Inflammatory macrophage treated with lipopolysaccharide for 4 hours (primary cell): ENCODE results near the gene RNASE11.
"Not testable (repeated sequence)": the region's sequence is repeated elsewhere in the genome, so short reads cannot be mapped to it uniquely, and the experiment has no call there.

Experiments
- DNase-seq: peaks from one replicate; pipeline ENCODE4 v3.0.0-alpha.2; 2020

The RNASE11 gene

DNA sequence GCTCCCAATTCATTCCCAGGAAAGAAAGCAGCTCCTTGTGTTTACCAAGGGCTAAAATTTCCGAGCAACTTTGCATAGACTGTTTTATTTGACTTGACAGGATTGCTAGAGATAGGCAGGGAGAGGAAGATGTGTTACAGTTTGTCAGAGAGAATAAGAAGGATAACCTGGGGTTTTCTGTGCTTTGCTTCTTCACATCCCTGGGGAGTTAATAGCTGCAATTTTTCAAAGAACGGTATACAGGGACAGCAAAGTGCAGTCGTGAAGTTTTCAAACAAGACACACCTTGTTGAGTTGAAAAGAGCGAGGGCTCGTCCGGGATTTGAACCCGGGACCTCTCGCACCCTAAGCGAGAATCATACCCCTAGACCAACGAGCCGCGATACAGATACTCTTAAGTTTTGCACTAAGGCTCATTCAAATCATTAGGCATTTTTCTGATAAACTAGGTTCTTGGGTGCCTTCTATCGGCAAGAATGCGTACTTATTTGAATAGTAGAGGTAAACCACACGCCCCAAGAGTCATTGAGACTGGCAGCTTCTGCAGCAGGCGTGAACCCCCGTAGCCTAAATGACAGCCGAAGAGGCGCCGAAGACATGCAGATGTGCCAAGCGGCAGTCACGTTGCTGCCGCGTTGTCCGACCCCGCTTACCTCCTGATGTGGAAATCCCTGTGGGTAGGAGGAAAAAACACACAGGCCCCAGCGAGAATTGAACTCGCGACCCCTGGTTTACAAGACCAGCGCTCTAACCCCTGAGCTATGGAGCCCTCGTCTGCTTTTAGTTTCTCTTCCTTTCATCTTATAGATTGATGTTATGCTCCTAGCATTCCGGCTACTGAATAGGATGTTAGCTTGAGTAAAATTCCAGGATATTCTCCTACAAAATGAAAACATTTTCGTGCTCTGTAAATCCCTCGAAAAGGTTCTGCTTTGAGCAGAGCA is 25.6 kb upstream of the RNASE11 start:
- DNase-seq = peak; percentile 90

DNA sequence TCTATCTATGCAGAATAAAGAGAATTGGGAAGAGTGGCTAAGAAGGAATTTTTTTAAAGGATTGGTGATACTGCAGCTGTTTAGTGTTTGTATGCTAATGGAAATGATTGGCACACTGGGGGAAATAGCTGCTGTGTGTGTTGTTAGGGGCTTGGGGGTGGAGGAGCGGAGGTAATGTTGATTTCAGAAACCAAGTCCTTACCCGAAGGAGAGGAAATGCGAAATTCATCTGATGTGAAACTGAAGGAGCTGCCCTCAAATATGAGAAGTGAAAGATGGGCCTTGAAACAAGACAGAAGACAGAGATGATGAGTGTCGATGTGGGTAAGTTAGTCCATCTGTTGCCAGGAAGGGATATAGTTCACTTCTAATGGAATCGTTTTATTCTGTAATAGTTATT is 24.6 kb upstream of the RNASE11 start:
- peak; percentile 85 for DNase-seq

DNA sequence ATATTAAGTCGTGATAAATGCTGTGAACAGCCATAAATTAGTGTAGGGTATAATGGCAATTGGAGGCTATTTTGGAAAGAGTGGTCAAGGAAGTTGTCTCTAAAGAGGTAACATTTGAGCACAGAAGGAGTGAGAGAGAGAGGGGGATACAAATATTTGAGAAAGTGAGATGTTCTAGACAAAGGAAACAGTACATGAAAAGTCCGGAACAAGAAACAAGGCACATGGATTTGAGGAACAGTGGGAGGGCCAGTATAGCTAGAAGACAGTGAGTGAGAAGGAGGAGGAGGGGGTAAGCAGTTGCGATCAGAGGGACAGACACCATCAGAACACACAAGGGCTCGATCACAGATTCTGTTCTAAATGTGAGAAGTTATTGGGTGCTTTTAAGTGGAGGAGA is 23.5 kb upstream of the RNASE11 start:
- DNase-seq = no peak

DNA sequence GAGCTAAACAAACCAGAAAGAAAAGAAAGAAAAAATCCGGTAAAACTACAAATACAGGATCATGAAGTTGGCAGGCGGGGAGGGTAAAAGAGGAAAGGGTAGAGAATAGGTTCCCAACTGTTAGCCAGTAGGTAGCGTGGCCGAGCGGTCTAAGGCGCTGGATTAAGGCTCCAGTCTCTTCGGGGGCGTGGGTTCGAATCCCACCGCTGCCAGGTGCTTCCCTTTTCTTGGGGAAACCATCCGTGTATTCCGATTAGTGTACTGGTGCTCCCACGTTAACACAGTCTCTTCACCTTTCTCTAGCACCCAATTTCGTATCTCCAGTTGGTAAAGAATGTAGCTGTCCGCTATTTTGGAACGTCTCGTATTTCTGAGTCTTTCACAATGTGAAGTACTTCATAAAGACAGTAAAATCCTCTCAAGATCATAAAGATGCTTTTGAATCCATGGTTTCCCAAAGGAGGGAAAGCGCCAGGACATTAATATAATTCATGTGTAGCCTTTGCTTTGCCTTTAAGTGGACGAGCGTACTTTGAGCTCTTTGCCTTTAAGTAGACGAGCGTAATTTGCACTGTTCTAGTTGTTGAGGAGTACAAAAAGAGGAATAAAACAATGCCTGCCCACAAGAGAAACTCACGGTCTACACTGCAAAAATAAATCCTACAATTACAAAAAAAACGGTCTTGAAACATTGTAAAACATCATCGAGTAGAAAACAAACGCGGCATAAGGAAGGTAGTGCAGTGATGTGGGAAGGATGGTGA is 22.4 kb upstream of the RNASE11 start:
- peak; percentile 61 for DNase-seq

DNA sequence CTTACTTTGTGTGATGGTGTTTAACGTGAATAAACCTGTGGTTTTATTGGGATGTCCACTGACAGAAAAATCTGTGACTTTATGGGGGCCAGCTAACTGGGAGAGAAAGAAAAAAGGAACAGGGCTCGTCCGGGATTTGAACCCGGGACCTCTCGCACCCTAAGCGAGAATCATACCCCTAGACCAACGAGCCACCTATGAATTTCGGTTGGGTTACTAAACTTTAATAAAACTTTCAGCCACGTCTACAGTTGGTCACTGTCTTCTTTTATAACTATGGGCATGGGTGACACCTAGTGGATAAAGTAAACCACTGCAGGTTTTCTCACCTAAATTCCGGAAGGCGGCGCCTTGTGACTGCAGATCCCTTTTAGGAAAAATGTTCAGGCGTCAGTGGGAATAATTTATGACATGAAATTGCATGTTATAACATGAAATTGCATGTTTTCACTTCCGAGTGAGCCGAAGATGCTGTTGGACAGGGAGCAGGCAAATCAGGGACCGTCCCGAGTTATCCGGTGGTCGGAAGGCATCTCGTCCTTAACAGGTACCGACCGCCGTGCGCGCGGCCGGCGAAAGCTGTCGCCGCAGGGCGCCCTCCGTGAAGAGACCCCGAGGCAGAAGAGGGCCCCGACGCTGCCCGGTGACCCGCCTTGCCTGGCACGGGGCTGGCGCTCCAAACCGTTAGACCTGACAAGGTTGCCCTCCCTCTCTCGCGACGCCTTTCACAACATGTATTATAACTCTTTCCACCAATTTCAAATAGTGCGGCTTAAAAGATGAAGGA is 21.6 kb upstream of the RNASE11 start:
- DNase-seq = peak; percentile 83

DNA sequence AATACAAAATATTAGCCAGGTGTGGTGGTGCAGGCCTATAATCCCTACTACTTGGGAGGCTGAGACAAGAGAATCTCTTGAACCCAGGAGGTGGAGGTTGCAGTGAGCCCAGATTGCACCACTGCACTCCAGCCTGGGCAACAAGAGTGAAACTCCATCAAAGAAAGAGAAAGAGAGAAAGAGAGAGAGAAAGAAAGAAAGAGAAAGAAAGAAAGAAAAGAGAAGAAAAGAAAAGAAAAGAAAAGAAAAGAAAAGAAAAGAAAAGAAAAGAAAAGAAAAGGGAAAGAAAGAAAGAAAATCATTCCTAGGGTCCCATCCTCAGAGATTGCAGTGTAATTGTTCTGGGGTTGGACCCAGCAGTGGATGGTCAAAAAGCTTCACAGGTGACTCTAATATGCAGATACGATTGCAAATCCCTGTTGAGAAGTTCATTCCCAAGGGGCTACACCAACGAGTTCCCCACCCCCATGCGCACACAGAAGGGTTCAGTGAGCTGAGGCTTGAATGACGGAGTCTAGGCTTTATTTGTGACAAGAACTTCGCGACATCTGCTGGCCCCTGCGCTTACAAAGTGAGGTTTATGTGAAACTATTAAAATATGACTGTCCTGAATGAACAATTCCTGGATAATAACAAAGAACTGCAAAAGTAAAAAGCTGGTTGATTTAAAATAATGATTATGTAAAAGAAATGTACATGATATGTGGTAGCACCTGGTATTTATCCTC is 20.7 kb upstream of the RNASE11 start:
- no peak for DNase-seq

DNA sequence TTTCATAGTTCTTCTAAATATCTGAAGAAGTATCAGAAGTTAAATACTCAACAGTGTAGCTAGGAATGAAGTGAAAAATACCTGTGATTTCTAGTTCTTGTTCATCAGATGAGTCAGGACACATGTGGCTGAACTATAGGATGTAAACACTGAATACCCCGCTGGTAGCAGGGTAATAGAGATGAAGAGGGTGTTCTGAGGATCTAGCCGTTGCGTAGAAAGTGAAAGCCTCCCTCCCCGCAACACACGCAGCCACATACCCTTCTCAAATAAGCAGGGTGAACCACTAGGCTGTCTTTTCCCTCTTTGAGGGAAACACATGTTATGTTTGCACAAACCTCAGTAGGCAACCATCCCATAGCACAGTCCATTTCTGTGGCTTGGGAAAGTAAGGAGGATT is 19.8 kb upstream of the RNASE11 start:
- no peak for DNase-seq

DNA sequence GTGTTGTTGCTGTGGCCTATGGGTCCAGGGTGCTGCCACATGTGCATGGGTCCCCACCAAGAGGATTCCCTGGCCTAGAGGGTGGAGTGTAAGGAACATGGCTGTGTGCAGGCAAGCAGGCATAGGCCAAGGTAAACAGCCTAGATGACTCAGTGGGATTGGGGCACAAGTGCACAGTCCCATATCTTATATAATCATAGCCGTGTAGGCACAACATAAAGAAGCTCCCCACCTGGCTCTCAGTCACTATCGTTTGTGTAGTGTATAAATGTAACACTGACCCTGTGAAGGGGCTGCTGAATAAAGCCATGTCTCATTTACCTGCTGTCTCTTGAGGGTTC is 19.1 kb upstream of the RNASE11 start:
- DNase-seq = no peak

DNA sequence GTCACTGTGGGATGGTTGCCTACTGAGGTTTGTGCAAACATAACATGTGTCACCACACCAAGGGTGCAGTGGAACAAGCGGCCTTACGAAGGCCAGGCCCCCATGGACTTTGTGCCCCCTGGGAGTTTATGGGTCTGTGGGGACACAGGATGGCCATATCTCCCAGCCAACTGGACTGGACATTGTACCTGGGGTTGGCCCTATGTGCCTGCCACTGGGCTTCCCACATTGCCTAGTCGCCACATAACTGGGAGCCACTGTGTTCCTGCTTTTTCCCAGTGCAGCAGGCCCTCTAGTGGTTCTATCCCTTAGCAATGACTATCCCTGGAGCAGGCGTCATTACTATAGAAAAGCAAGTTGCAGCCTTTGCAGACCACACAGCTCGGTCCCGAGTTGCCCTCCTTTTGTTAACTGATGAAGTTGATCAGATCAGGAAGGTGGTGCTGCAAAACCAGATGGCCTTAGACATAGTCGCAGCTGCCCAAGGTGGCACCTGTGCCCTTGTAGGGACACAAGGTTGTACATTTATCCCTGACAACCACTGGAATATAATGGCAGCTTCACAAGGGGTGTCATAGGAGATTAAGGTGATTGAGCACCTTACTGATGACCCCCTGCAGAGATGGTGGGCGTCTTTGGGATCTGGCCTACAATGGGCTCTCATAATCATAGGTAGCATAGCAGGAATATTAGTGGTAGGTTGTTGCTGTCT is 18.5 kb upstream of the RNASE11 start:
- DNase-seq = peak; percentile 53

DNA sequence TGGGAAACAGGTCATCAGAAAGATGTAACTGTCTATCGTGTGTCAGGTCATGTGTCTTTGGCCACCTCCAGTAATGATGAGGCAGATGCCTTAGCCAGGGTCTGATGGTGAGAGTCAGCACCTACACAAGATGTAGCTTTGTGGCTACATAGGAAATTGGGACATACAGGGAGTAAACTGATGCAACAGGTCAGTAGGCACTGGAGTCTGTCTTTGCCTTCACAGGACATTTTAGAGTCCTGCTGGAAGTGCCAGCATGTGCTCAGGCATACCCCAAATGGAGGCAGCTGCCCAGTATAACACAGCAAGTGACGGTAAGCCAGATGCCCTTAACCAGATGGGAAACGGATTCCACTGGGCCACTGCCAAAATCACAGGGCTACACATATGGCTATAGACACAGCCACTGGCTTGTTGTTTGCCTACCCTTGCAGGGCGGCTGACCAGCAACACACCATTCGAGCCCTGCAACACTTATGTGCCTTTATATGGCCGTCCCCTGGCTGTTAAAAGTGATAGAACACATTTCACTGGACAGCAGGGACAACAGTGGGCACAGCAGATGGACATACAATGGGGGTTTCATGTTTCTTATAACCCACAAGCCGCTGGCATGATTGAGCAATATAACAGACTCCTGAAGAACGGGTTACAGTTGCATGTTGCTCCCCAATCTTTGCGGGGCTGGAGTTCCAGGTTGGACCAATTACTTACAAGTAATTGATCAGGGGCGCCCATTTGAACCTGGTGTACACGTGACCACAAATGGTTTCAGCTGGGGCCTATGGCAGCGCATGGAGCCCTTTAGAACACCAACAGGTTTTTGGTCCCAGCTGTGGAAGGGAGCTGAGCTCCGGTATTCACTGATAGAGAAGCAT is 16.3 kb upstream of the RNASE11 start:
- DNase-seq = no peak

DNA sequence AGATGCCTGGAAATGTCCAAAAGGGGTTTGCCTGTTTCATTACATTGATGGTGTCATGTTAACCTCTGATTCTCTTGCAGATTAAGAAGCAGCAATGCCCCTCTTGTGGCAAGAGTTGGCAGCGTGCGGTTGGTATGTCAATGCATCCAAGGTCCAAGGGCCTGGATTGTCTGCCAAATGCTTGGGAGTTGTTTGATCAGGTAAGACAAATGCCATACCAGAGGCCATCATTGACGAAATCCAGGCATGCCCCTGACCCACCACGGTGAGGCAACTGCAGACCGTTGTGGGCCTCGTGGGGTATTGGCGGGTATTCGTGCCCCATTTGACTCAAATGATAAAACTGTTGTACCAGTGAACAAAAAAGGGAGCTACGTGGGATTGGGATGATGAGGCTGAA is 14.8 kb upstream of the RNASE11 start:
- DNase-seq = no peak

DNA sequence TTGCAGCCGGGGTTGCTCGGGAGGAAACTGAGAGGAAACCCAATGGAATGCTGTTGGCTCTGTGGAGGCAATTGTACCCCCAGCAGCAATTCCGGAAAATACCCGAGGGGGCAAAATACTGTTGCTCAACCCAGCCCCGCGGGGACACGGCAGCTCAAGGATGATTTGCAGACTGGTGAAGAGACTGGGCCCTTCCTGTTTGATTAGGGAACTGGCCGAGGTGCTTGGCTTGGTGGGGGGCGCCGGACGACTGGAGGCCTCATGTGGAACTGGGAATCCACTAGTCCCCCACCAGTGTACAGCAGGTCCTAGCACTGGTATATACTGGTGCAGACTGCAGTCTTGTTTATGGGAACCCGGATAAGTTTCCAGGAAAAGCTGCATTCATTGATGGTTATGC is 13.7 kb upstream of the RNASE11 start:
- DNase-seq = no peak

DNA sequence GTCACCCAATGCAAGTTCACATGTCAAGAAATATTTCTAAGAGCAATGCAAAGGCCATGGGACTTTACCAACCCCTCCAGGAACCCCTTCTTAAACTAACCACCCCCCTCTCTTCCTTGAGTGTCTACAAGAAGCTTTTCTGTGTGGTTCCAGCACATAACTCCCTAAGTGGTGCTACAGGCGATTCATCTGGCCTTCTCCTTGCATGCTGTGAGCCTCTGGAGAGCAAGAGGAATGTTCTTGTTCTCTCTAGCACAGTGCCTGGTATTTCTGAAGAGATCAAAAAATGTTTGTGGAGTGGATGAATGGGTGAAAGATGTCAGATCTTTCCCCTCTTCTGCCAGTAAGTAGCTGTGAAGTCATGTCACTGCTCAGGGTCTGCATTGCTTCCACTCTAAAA is 9.3 kb upstream of the RNASE11 start:
- DNase-seq = peak; percentile 14

DNA sequence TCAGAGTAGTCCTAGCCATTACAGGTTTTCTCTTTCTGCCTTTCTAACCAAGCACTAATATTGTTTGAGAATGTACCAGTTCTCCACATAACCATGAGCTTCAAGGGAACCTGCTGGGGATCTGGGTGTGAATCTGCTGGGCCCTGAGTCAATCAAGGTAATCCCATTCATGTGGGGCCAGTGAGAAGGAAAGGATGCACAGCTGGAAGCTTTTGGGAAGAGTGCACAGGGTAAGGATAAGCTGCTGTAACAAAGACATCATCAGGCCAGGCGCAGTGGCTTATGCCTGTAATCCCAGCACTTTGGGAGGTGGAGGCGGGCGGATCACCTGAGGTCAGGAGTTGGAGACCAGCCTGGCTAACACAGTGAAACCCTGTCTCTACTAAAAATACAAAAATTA is 7.9 kb upstream of the RNASE11 start:
- not testable (repeated sequence) for DNase-seq

DNA sequence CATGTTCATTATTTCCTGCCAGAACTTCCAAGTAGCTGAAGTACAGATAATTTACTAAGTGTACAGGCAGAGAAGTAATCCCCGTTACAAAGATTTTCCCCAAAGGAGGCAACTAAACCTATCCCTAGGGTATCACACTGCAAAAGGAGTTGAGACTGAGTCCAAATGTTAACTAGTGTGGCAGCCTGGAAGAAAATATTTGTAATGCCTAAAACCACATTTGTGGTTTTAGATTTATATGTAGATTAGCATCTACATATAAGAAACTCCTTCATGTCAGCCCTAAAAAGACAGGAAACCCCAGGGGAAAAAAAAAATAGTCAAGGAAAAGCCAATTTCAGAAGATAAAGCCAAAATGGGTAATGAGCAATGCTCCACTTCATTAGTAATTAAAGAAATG is 4.8 kb upstream of the RNASE11 start:
- no peak for DNase-seq

DNA sequence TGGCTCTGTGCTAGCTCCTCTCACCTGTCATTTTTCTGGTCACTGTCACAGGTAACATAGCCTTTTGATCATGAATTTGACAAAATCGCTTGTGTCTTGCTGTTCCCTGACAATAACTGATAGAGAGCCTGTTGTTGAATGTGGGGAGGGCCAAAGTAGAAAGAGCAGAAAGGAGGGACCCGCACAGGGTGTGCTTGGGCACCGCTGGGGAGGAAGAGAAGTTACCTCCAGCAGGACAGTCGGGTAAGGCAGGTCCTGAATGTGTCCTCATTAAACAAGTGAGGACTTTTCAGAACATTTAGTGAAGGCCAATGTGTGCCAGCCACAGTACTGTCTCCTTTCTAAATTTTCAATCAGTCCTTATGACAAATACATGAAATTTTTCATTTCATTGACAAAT is 3.4 kb upstream of the RNASE11 start, which contains the start of gene RNASE12:
TSS of gene RNASE12 (minus strand) at position 142 of the 400 bp plus-strand sequence. CDS start 653 bp downstream, outside the sequence.
- DNase-seq = no peak

DNA sequence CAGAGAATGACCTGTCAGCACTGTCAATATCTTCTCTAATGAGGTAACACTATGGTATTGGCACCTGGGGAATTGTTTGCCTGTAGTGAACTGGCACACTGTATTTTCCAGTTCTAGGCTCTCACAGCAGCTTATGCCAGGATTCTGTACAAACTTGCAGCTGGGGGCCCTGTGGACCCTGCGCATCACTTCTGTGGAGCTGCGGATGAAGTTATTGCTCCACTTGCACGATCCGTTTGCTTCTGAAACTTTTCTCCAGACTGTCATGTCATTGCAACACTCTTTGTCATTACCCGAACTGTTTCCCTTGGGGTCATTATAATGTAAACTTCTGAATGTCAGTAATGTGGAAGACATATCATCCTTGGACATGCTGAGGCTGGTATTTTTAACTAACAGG is 3.9 kb downstream of the RNASE11 start:
- DNase-seq = peak; percentile 5

DNA sequence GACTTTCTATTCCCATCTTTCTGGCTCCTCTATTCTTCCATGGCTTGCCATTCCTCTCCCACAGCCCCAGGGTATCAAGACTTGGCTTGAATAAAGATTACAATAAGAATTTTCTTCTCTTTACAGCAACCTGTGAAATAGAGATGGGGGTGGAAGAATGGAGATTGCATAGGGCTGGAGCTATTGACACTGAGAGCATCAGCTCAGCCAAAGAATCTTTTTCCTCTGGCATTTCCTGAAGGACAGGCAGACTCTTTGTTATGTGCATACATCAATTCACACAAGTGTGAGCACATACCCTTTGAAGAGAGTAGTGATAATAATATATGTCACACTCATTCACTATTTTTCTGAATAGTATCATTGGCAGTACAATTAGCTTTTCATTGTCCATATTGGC is 4.7 kb downstream of the RNASE11 start:
- no peak for DNase-seq

DNA sequence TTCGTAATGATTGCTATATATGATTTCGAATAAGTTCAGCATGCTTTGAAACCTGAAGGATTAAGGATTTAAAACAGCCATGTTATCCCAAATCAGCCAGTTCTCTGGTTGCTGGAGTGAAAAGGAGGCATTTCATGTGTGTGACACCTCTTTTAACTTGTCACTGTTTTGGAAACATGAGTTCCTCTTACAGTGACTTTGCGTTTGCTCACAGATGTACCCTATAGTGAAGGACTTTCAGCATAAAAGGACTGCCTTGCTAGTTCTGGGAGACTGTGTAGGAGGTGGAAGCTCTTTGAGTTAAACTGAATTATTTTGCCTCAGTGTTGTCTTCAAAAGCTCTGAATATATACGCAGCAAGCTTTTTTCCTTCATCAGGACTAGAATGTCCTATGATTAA is 7.6 kb downstream of the RNASE11 start:
- DNase-seq = no peak

DNA sequence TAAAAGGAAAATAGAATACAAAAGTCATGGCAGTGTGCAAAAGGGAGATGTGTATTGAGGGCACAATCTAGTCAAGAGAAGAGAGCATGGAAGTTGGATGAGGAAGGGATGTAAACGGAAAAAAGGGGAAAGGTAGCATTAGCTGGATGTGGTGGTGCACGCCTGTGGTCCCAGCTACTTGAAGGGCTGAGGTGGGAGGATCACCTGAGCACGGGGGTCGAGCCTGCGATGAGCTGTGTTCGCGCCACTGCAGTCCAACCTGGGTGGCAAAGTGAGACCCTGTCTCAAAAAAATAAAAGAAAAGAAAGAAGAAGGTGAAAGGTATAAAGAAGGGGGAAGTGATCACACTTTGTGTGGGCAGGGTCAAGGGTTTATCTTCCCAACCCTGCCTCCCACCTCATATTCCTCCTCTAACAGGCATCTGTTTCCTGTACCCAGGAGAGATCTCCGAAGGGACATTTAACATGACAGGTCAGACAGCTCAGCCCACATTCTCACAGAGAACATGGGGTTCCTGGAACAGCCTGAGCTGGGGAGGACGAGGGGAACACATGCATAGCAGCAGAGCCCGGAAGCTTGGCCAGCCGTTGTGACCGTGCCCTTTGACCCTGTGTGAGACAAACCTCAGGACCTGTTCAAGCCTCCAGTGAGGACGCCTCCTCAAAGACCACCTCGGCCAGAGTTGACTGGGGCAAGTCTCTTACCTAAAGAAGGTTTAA is 8.9 kb downstream of the RNASE11 start:
- DNase-seq = no peak
